IPS-15b (cell line): ENCODE results near the gene RFPL4AL1.
"Not testable (repeated sequence)": the region's sequence is repeated elsewhere in the genome, so short reads cannot be mapped to it uniquely, and the experiment has no call there.

ENCODE experiments used
- H3K27me3 ChIP-seq: one replicate; pipeline ENCODE4 v1.6.1; 2013; ENCODE audit warnings: low read length; ENCODE audit not compliant: control insufficient read depth, insufficient read depth
- H3K36me3 ChIP-seq: one replicate; pipeline ENCODE4 v1.6.1; 2013; ENCODE audit warnings: low read length; ENCODE audit not compliant: control insufficient read depth, insufficient read depth
- H3K4me1 ChIP-seq: one replicate; pipeline ENCODE4 v1.6.1; 2013; ENCODE audit warnings: mild to moderate bottlenecking, low read length; ENCODE audit not compliant: control insufficient read depth, insufficient read depth
- H3K4me3 ChIP-seq: one replicate; pipeline ENCODE4 v1.5.1; 2013; ENCODE audit warnings: low read depth, low read length
- H3K9ac ChIP-seq: one replicate; pipeline ENCODE4 v1.6.1; 2013; ENCODE audit warnings: low read depth, mild to moderate bottlenecking, low read length
- H3K9me3 ChIP-seq: one replicate; pipeline ENCODE4 v1.6.1; 2013; ENCODE audit warnings: mild to moderate bottlenecking, low read length; ENCODE audit not compliant: control insufficient read depth, insufficient read depth

RFPL4AL1 gene

GRCh38 chr19:55768818-55769217, at the start of gene RFPL4AL1:
Gene RFPL4AL1 (plus strand): TSS chr19:55769118. CDS start chr19:55771805, 2,687 bp downstream.
- not testable (repeated sequence) for H3K9me3 ChIP-seq

DNA sequence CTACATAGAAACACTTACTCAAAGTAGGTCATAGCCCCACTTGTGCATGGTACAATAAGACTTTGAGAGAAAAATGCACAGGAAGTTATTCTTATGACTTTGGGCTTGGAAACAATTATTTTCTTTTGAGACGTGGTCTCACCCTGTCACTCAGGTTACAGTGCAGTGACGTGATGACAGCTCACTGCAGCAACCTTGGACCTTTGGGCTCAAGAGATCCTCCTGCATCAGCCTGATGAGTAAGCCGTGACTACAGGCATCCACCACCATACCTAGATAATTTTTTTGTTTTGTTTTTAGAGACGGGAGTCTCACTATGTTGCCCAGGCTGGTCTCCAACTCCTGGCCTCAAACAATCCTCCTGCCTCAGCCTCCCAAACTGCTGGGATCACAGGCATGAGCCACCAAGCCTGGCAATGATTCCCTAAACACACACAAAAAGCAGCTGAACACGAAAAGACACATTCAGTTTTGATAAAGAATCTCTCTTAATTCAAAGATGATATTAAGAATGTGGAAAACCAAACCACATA, 48.6 kb upstream of the RFPL4AL1 start:
- Histone ChIP-seq H3K27me3 (no peaks in the 10 kb centered on the region), H3K4me1 (no peaks in the 10 kb centered on the region), H3K9ac (no peak overlapping the region), H3K9me3 (peaks cover 15% of the 10 kb centered on the region), H3K4me3 (no peak overlapping the region), H3K36me3 (no peaks in the 10 kb centered on the region)

More at GRCh38 chr19:55768818-55769217, at the start of gene RFPL4AL1:
- H3K27me3 ChIP-seq, H3K36me3 ChIP-seq, H3K4me3 ChIP-seq, H3K9ac ChIP-seq, H3K4me1 ChIP-seq: not testable (repeated sequence)

GRCh38 chr19:55720801-55721200, 48.1 kb upstream of the RFPL4AL1 start:
- Histone ChIP-seq H3K36me3 (no peaks in the 10 kb centered on the region), H3K9ac (no peak overlapping the region), H3K27me3 (no peaks in the 10 kb centered on the region), H3K9me3 (peaks cover 10% of the 10 kb centered on the region), H3K4me3 (no peak overlapping the region), H3K4me1 (no peaks in the 10 kb centered on the region)

GRCh38 chr19:55723491-55723890, 45.4 kb upstream of the RFPL4AL1 start:
- peaks cover 12% of the 10 kb centered on the region for H3K9me3 ChIP-seq
- H3K9ac ChIP-seq = no peak overlapping the region
- H3K36me3 ChIP-seq = no peaks in the 10 kb centered on the region
- no peaks in the 10 kb centered on the region for H3K27me3 ChIP-seq
- H3K4me1 ChIP-seq = no peaks in the 10 kb centered on the region
- no peak overlapping the region for H3K4me3 ChIP-seq

DNA sequence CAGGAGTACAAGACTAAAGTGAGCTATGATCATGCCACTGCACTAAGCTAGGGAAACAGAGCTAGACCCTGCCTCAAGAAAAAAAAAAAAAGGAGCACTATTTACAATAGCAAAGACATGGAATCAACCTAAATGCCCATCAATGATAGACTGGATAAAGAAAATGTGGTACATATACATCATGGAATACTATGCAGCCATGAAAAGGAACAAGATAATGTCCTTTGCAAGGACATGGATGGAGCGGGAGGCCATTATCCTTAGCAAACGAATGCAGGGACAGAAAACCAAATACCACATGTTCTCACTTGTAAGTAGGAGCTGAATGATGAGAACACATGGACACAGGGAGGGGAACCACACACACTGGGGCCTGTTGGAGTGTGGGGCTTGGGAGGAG, 38.5 kb upstream of the RFPL4AL1 start:
- H3K9me3 ChIP-seq = peaks cover 11% of the 10 kb centered on the region
- not testable (repeated sequence) for H3K4me3 ChIP-seq, H3K4me1 ChIP-seq, H3K27me3 ChIP-seq, H3K9ac ChIP-seq, H3K36me3 ChIP-seq

DNA sequence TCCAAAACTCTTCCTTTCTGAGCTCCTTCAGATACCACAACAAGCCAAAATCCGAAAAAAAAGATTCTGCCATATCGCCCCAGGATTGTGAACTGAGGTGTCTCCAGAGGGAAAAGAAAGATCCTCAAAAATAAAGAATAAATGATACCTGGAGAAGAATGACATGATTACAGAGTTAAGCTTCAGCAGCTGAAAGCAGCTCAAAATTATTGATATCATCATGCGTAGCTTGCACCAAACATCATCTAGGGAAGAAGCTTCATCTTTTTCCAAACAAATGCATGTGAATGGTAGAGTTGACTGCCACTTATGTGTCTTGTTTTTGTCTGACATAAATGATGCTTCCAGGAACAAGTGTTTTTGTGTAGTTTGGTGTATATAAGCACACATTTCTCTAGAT, 30.6 kb upstream of the RFPL4AL1 start, which contains the start of gene NLRP9:
TSS of gene NLRP9 (minus strand) at position 101 of the 400 bp plus-strand sequence. CDS start at position 73, 28 bp downstream.
- Histone ChIP-seq H3K27me3 (no peaks in the 10 kb centered on the region), H3K9ac (no peak within 1 kb of the TSS), H3K9me3 (peaks cover 7% of the 10 kb centered on the region), H3K4me3 (no peak within 1 kb of the TSS), H3K4me1 (no peaks in the 10 kb centered on the region), H3K36me3 (no peaks in the 10 kb centered on the region)

DNA sequence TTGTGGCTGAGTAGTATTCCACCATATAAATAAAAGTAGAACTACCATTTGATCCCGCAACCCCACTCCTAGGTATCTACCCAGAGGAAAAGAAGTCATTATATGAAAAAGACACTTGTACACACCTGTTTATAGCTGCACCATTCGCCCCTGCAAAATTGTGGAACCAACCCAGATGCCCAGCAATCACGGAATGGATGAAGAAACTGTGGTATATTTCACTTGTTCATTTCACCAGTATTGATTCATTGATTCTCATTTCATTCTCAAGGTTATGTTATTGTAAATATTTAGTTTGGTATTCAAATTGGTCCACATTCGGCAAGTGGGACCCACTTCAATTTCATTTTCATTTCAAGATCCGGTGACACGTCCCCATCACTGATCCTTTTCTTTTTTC, 18.2 kb upstream of the RFPL4AL1 start:
- Histone ChIP-seq H3K4me1 (no peaks in the 10 kb centered on the region), H3K4me3 (no peak overlapping the region), H3K36me3 (no peaks in the 10 kb centered on the region), H3K9me3 (peaks cover 9% of the 10 kb centered on the region), H3K9ac (no peak overlapping the region), H3K27me3 (no peaks in the 10 kb centered on the region)

DNA sequence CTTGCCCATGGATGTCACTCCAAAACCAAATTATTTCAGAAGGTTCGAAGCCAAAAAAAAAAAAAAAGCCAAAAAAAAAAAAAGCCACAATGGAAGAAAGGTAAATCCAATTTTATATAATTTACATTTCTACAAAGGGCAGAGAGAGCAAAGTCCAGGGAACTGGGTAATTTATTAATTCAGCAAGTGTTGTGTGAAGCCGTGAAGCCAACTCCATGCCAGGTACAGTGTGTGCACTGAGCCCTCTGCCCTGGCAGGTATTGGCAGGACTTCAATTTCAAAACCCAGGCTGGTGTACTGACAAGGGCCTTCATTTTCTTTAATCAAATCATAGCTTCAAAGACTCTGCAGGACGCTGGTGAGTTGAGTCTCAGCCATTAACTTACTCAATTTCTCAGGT, 15.5 kb upstream of the RFPL4AL1 start:
- Histone ChIP-seq H3K4me3 (no peak overlapping the region), H3K9ac (no peak overlapping the region), H3K27me3 (no peaks in the 10 kb centered on the region), H3K9me3 (peaks cover 8% of the 10 kb centered on the region), H3K4me1 (no peaks in the 10 kb centered on the region), H3K36me3 (no peaks in the 10 kb centered on the region)

DNA sequence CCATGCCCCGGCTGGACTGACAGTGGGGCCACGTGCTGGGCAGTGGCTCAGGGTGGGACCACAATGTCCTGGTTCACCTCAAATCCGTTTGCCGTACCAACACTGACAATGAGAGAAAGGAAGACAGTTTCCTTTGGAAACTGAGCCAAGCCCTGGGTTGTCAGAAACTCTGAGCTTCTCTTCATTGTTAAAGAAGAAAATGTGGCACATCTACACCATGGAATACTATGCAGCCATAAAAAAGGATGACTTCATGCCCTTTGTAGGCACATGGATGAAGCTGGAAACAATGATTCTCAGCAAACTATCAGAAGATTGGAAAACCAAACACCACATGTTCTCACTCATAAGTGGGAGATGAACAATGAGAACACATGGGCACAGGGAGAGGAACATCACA, 12.1 kb upstream of the RFPL4AL1 start:
- not testable (repeated sequence) for H3K36me3 ChIP-seq, H3K27me3 ChIP-seq, H3K9me3 ChIP-seq, H3K9ac ChIP-seq, H3K4me1 ChIP-seq, H3K4me3 ChIP-seq

DNA sequence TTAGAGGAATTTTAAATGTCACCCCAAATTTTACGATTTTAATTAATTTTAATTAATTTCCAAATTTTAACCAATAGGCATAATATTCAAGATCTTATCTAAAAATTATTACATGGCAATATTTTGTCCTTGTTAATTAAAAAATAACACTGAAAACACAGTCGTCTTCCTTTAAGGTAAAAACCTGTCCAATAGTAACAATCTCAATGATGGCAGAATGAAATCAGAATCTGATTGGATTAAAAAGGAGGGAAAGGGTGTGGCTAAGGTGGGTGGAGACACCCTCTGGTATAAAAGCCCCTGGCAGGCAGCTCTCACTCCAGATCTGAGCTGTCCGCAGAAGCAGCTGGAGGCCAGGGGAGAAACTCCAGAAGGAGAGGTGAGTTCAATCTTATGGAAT, 10.1 kb upstream of the RFPL4AL1 start, which contains the start of gene RFPL4A:
TSS of gene RFPL4A (plus strand) at position 301 of the 400 bp plus-strand sequence. CDS start 2,704 bp downstream, outside the sequence.
- not testable (repeated sequence) for H3K4me3 ChIP-seq, H3K9ac ChIP-seq, H3K36me3 ChIP-seq, H3K4me1 ChIP-seq, H3K27me3 ChIP-seq, H3K9me3 ChIP-seq

DNA sequence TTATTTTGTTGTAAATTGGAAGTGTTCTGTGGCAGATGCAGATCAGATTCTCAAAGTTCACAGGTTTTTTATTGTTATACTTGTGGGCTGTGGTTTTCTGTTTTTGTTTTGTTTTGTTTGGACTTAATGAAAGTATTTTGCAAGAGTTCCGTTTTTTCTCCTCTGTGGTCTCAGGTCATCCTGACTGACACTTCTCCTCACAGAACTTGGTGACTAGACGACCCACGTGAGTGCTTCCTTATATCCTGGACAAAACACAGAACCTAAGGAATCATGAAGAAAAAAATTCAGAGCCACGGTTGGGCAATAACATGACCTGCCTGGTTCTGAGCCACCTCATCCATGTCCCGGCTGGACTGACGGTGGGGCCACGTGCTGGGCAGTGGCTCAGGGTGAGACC, 2.5 kb upstream of the RFPL4AL1 start:
- H3K27me3 ChIP-seq = no peaks in the 10 kb centered on the region
- no peak overlapping the region for H3K9ac ChIP-seq
- no peak overlapping the region for H3K4me3 ChIP-seq
- H3K36me3 ChIP-seq = no peaks in the 10 kb centered on the region
- H3K4me1 ChIP-seq = no peaks in the 10 kb centered on the region
- peaks cover 8% of the 10 kb centered on the region for H3K9me3 ChIP-seq

DNA sequence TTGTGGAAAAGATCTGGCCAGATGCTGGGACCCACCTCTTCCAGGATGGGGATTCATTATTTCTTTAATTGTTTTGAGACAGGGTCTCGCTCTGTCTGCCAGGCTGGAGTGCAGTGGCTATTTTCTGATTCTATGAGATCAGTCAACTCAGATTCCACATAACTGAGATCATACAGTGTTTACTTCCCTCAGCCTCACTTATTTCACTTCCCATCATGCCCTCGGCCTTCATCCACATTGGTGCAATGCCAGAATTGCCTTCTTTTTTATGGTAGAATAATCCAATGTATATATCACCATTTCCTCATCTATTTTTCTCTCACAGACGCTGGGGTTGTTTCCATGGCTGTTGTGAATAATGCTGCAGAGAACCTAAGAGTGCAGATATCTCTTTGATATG, 714 bp downstream of the RFPL4AL1 start:
- not testable (repeated sequence) for H3K36me3 ChIP-seq, H3K9ac ChIP-seq, H3K4me1 ChIP-seq, H3K4me3 ChIP-seq, H3K27me3 ChIP-seq, H3K9me3 ChIP-seq
